ENCODE results near the gene CACHD1.

The CACHD1 gene

GRCh38 chr1:64523413-64524337 lies 53.7 kb downstream of the CACHD1 start:
- no peak for DNase-seq (ENCODE audit: low spot score)

- no peak for DNase-seq (ENCODE audit: low spot score)
These were observed 54.7 kb downstream of the CACHD1 start for GRCh38 chr1:64524614-64525013.

GRCh38 chr1:64525116-64525686 lies 55.3 kb downstream of the CACHD1 start:
- DNase-seq (ENCODE audit: low spot score), result no peak

GRCh38 chr1:64526312-64526711 lies 56.4 kb downstream of the CACHD1 start:
- no peak for DNase-seq (ENCODE audit: low spot score)

- no peak for DNase-seq (ENCODE audit: low spot score)
These were observed 57.2 kb downstream of the CACHD1 start for GRCh38 chr1:64527165-64527564.

- DNase-seq (ENCODE audit: low spot score), result no peak
These were observed 57.9 kb downstream of the CACHD1 start for GRCh38 chr1:64527786-64528185.

- no peak for DNase-seq (ENCODE audit: low spot score)
These were observed 61.2 kb downstream of the CACHD1 start for GRCh38 chr1:64530969-64531692.

- no peak for DNase-seq (ENCODE audit: low spot score)
These were observed 62.7 kb downstream of the CACHD1 start for GRCh38 chr1:64532646-64533045.

GRCh38 chr1:64535938-64536835 lies 66.3 kb downstream of the CACHD1 start:
- DNase-seq (ENCODE audit: low spot score), result no peak

GRCh38 chr1:64536836-64537490 lies 67.0 kb downstream of the CACHD1 start:
- DNase-seq (ENCODE audit: low spot score), result no peak

GRCh38 chr1:64537942-64538341 lies 68.0 kb downstream of the CACHD1 start:
- DNase-seq (ENCODE audit: low spot score), result no peak

- DNase-seq (ENCODE audit: low spot score), result no peak
These were observed 68.5 kb downstream of the CACHD1 start for GRCh38 chr1:64538389-64538788.

GRCh38 chr1:64539289-64539688 lies 69.4 kb downstream of the CACHD1 start:
- no peak for DNase-seq (ENCODE audit: low spot score)

GRCh38 chr1:64539781-64540218 lies 69.9 kb downstream of the CACHD1 start:
- no peak for DNase-seq (ENCODE audit: low spot score)

- DNase-seq (ENCODE audit: low spot score), result peak; percentile 28
These were observed 70.4 kb downstream of the CACHD1 start for GRCh38 chr1:64540265-64540791.

- DNase-seq (ENCODE audit: low spot score), result no peak
These were observed 72.2 kb downstream of the CACHD1 start for GRCh38 chr1:64542118-64542517.

GRCh38 chr1:64543831-64544230 lies 73.9 kb downstream of the CACHD1 start:
- DNase-seq (ENCODE audit: low spot score), result no peak

- peak; percentile 8 for DNase-seq (ENCODE audit: low spot score)
These were observed 75.4 kb downstream of the CACHD1 start for GRCh38 chr1:64545118-64545843.

- no peak for DNase-seq (ENCODE audit: low spot score)
These were observed 76.1 kb downstream of the CACHD1 start for GRCh38 chr1:64546013-64546412.
